CD4-positive, alpha-beta T cell treated with Interleukin-2 at 100 ng/mL for 4 hours (primary cell): ENCODE measurements around the gene RAI1.
A peak's percentile ranks its signal among the peaks of the same experiment; 100 is the strongest.
"Not testable (repeated sequence)": the region's sequence is repeated elsewhere in the genome, so short reads cannot be mapped to it uniquely, and the experiment has no call there.

Experiments
- DNase-seq: peaks from one replicate; pipeline ENCODE4 v3.0.0-alpha.2; 2020; ENCODE audit warnings: low spot score

The RAI1 gene

DNA sequence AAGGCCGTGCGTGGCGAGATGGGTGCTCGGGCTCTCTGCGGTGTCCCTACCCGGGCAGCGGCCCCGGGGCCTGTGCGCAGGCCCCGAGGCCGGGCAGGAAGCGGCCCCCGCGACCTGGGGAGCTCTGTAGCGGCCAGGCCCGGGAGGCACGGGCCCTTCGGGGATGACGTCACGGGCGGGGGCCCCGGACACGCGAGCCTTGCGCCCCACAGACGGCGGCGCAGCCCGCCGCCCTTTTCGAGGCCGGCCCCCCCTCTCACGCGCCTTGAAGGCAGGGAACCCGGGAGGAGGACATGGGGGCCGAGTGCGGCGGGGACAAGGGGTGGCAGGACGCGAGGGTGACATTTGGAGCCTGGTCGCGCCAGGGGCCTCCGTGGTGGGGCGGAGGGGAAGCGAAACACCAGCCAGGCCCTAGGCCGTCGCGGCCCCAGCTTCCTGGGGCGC lies 1.1 kb downstream of the RAI1 start:
- DNase-seq, result peak; percentile 33

- peak; percentile 44 for DNase-seq
Observed at GRCh38 chr17:17682737-17683680, 1.8 kb downstream of the RAI1 start.

DNA sequence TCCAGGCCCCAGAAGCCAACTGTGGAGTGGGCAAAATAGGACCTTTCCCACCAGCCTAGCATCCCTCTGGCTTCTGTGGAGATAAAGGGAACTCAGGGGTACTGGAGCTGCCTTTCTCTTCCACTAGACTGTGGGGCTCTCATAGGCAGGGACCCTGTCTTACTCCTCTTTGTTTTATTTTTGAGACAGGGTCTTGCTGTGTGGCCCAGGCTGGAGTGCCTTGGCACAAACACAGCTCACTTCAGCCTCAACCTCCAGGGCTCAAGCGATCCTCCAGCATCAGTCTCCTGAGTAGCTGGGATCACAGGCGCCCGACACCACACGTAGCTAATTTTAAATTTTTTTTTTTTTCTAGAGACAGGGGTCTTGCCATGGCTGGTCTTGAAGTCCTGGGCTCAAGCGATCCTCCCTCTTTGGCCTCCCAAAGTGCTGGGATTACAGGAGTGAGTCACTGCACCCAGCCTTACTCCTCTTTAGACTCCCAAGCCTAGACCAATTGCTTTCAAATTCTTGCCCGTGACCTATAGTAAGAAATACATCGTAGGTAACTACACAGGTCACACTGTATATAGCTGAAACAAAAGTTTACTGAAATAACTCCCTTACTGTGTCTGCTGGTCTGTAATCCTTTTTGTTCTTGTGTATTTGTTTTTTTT lies 2.6 kb downstream of the RAI1 start:
- DNase-seq, result no peak

DNA sequence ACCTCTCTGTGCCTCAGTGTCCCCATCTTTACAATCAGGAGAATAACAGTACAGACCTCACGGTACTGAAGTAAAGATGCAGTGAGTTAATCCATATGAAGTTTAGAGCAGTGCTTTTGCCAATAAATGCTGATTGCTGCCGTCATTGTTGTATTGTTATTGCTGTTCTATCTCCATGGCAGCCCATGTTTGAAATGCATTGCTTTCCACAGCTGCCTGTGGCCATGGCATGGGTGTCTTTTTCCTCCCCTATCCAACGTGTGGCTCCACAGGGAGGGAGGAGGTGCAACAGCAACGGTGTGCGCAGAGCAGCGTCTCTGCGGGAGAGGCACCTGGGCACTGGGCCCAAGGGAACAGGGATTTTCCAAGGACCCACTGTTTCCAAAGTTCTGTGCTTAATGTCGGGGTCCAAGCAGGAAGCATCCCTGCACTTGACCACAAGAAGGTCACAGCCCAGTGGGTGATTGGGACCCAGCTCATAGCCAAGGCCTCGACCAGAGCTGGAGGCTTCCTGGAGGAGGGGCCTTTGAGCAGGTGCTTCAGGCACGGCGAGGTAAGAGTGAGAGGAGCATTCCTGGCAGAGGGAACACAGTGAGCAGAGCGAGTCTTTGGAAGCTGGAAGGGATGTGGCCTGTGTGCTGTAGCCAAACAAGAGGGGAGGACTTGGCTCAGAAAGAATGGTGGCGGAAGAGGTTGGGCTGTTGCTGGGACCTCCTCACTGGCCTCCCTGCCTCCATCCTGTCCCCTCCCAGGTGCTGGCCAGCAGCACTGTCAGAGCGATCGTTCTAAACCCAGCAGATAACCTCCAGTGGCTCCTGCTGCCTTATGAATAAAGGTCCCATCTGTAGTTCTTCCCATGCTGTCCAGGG lies 3.9 kb downstream of the RAI1 start:
- no peak for DNase-seq

GRCh38 chr17:17685775-17686291 lies 4.6 kb downstream of the RAI1 start:
- DNase-seq, result no peak

DNA sequence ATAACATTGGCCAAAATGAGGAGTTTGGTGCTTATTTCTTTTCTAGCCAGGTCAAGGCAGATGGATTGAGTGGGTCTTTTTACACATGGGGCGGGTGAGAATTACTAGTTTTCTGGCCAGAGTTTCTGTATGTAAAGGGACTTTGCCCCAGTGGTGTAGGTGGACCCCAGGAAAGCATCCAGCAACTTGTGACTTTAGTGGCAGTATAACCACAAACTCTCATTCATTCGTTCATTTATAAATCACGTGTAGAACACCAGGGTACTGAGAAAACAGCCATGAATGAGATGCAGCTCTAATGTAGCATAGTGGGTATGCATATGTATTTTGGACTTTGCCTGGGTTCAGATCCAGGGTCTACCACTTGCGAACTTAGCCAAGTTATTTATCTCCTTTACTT lies 8.1 kb downstream of the RAI1 start:
- no peak for DNase-seq

GRCh38 chr17:17690233-17690632 lies 9.0 kb downstream of the RAI1 start:
- not testable (repeated sequence) for DNase-seq

- DNase-seq, result no peak
Observed at GRCh38 chr17:17691468-17692263, 10.4 kb downstream of the RAI1 start.

DNA sequence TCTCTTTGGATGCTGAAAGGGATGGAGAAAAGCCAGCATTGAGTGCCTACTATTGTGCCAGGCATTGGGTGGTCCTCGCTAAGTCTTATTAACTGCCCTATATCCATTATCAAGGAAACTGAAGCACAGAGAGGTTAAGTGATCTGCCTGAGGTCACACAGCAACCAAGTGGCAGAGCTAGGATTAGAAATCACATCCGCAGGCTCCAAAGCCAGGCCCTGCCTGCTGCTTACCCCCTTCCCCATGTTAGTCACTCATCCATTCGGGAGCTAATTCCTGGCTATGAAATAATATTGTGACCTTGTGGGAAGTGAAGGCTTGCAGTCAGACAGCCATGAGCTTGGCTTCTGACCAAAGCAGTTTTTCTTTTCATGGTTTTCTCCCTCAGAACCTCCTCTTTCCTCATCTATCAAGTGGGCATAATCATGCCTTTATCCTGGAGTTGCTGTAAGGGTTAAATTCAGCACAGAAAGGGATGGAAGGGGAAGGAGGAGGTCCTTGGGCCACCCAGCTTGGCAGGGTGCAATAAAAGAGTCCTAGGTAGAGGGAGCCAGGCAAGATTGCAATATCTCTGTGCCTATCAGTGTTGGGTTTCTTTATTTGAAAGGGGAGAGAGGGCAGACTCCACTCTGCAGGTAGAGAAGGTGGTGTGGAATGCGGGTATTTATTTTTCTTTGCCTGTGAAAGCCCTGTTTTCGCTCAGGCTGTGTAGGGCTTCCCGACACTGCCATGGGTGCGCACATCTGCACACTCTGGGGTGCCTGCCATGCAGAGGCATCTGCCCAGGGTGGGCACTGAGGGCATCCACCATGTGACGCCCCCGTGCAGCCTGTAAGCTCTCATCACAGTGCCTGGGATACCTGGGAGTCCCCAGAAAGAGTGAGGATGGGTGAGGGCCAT lies 11.3 kb downstream of the RAI1 start:
- no peak for DNase-seq

DNA sequence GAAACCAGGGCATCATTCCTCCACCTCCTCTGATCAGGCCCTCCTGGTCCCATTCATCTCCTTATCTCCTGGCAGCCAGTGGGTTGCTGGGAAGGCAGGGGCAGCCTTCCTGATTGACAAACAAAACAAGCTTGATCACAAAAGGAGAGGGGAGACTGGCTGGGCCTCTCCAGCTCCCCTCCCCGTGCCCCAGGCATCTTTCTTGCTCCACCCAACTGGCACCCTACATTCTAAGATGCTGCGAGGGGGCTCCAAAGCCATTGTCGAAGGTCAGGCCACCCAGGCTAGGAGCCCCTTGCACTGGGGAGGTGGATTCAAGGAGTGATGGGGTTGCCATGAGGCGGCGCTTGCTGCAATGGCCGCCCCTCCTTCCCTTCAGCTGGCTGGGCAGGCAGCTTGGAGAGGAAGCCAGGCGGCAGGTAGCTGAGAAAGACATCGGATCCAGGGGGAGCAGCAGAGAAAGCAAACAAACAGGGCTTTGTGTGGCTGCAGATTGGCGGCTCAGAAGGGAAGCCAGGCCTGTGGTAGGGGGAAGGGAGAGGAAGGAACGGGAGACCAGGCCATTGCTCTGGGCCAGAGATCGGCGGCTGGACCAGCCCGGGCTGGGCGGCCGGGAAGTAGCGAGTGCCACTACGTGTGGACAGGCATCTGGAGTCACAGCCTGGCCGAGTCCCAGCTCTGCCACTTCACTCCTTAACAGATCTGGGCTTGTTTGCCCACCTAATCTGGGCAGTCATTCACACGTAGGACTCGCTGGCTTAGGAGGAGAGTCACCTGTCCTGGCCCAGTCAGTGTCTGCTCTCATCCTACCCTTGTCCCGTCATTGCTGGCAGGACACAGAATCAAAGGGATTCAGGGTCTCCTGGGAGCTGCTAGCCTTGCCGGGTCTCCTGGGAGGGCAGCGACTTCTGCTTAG lies 12.3 kb downstream of the RAI1 start:
- no peak for DNase-seq

- DNase-seq, result peak; percentile 72
Observed at GRCh38 chr17:17694169-17695081, 13.2 kb downstream of the RAI1 start.

GRCh38 chr17:17696085-17696484 lies 14.8 kb downstream of the RAI1 start:
- DNase-seq, result no peak

DNA sequence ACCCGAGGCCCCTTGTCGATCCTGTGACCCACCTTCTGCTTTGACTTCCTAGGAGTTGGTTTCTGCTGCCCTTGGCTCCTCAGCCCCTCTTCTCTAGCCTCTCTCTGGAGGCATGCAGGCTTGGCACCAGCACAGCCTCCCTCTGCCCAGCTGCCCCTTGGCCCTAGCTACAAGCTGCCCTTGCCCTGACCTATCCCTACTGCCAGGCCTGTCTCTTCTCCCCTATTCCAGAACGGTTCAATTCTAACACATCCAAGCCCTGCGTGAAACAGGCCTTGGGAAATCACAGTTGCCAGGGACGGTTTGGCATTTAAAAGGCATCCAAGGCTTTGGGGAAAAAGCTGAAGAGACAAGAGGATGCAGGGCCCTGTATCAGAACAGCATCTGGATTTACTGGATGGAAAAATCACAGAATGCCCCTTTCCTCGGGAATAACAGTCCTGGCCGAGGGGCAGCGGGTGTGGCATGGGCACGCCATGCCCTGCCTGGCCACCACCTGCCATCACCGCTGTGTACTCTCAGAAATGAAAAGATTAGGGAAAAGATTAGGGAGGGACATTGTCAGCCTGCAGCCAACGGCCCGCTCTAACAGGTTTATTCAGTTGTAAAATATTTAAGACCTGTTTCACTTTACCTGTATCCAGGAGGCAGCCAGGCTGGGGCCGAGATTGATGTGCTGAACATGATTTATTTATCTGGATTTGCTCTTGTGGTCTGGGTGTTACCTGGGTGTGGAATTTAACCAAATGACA lies 15.8 kb downstream of the RAI1 start:
- no peak for DNase-seq

DNA sequence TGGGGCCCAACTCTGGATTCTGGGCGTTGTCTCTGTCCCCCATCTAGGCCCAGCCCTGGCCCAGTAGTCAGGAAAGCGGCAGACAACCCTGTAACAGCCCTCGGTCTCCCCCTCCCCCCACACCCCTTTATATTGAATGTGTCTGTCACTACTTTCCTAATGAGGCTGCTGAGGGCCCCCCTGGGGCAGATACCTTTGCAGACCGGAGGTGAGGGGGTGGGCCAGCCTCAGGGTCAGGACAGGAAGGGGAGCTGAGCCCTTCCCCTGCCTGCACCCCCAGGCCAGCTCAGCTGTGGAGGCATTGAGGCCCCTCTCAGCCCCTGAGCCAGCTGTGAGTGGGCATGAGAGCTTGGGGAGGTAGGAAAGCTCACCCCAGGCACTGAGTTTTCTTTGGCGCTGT lies 17.1 kb downstream of the RAI1 start:
- DNase-seq, result no peak

DNA sequence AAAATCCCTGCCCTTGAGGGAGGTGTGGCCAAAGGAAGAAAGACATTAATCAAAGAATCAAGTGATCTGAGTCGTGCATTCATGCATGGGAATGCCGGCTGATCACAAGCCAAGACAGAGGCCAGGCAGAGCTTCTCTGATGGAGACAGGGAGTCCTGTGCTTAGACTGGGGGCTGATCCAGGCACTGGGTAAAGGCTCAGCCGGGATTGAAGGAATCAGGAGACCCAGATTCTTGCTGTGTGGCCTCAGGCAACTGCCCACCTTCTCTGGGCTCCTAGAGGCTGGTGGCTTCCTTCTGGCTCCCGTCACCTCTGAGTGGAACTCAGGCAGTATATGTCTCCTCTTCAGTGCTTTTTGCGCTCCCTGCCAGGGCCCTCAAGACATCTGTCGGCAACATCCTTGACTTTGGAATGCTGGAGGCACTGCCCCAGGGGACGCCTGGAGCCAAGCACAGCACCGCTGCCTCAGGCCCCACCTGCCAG lies 17.7 kb downstream of the RAI1 start:
- DNase-seq, result no peak

- DNase-seq, result no peak
Observed at GRCh38 chr17:17699491-17699890, 18.2 kb downstream of the RAI1 start.
